Erythroblast (primary cell): Measurements from ENCODE around the gene HPCAL1.

Experiments
- DNase-seq, 2 experiments: peaks; one replicate each; lab custom pipeline; 2025; lab: John Stamatoyannopoulos, UW
- GATA1 ChIP-seq: IDR thresholded peaks from 2 replicates; pipeline ENCODE4 v1.6.1; 2011; ENCODE audit warnings: low read depth, mild to moderate bottlenecking, control low read depth, low read length, moderate library complexity
- POLR2A ChIP-seq: IDR thresholded peaks from 2 replicates; pipeline ENCODE4 v1.6.1; 2011; ENCODE audit warnings: mild to moderate bottlenecking, low read length

HPCAL1 gene

GRCh38 chr2:10476723-10477442 lies 174.2 kb downstream of the HPCAL1 start:
- TF ChIP-seq POLR2A: no peak
- TF ChIP-seq GATA1: no peak
- DNase-seq: no peak
